AG04449 (cell line): Measurements from ENCODE around the gene SYNGAP1.

Source experiments
- CTCF ChIA-PET: fragments of 350-600 bp; formaldehyde crosslinking; extraction: SDS; loops from one replicate; lab custom pipeline; 2021; ENCODE audit warnings: antibody characterized with exemption; lab: Yijun Ruan, JAX
- POLR2A ChIA-PET: fragments of 400-600, 350-600 bp; formaldehyde crosslinking; extraction: SDS; loops from one replicate; lab custom pipeline; 2020; ENCODE audit warnings: antibody characterized with exemption, inconsistent platforms; lab: Yijun Ruan, JAX
- DNase-seq: peaks from one replicate; pipeline ENCODE4 v3.0.0-alpha.2; 2010; ENCODE audit warnings: low read depth, low spot score
- H3K4me3 ChIP-seq: 2 replicates; pipeline ENCODE4 v1.5.1; 2011; ENCODE audit warnings: low read depth, mild to moderate bottlenecking, control low read depth, low read length
- TF ChIP-seq, protein P1 (sequence below): IDR thresholded peaks from one replicate; pipeline ENCODE4 v1.5.1; 2011; ENCODE audit warnings: mild to moderate bottlenecking, moderate library complexity, low read length, control low read depth, inconsistent platforms; ENCODE audit not compliant: insufficient read depth; ENCODE audit errors: missing control alignments

SYNGAP1 gene

DNA sequence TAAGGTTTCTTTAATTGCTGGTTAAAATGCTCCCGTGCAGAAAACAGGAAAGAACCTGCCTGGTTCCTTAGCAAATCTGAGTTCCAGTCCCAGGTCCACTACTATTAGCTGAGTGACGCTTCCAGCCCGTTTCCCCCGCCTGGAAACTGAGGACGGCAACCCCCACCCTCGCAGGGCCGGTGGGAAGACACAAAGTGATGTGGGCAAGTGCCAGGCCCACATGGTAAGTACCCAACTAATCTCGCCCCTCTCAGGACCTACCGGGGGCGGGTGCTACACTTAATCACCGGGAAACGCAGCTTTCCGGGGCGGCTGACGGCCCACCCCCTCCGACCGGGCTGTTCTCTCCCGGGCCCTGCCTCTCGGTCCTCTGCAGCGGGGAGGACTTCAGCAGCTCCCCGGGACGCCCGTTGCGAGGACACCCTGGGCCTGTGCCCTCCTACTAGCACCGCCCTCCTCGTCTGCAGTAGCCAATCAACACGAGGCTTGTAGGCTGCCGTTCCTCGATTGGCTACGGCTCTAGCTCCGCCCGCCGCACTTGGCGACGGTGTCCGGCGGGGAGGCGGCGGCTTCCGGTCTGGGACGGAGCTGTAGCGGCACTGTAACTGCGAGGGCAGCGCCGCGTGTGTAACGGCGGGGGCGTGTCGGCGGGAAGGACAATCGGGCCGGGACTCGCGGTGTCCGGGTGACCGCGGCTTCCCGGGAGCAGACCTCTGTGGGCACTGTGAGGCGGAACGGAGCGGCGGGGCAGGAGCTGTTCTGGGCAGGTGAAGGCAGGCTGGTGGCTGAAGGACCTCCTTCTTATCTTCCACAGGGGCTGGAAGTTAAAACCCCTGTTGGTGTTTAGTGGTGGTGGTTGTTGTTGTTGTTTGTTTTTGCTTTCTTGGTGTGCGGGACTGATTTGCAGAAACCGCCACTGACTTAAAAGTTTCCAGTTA, 34.4 kb downstream of the SYNGAP1 start, which contains the start of gene ZBTB9:
TSS of gene ZBTB9 (plus strand) at position 568 of the 938 bp plus-strand sequence. CDS start 525 bp downstream, outside the sequence.
- peak; percentile 69 for DNase-seq
- peak within 1 kb of the TSS; percentile 89 for H3K4me3 ChIP-seq
- TF ChIP-seq, protein P1, sequence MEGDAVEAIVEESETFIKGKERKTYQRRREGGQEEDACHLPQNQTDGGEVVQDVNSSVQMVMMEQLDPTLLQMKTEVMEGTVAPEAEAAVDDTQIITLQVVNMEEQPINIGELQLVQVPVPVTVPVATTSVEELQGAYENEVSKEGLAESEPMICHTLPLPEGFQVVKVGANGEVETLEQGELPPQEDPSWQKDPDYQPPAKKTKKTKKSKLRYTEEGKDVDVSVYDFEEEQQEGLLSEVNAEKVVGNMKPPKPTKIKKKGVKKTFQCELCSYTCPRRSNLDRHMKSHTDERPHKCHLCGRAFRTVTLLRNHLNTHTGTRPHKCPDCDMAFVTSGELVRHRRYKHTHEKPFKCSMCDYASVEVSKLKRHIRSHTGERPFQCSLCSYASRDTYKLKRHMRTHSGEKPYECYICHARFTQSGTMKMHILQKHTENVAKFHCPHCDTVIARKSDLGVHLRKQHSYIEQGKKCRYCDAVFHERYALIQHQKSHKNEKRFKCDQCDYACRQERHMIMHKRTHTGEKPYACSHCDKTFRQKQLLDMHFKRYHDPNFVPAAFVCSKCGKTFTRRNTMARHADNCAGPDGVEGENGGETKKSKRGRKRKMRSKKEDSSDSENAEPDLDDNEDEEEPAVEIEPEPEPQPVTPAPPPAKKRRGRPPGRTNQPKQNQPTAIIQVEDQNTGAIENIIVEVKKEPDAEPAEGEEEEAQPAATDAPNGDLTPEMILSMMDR: no peak
- POLR2A ChIA-PET: interaction anchor here (0.7 to 1.4 kb wide), 6 partner anchors 14 to 1259 kb away, joined by 3 to 5 read pairs (median 3); partner anchors contain the start of gene BAK1
- CTCF ChIA-PET: interaction anchor here (0.9 to 1.7 kb wide), 4 partner anchors 7 to 63 kb away, joined by 3 to 5 read pairs (median 3); no protein-coding TSS in a partner anchor

DNA sequence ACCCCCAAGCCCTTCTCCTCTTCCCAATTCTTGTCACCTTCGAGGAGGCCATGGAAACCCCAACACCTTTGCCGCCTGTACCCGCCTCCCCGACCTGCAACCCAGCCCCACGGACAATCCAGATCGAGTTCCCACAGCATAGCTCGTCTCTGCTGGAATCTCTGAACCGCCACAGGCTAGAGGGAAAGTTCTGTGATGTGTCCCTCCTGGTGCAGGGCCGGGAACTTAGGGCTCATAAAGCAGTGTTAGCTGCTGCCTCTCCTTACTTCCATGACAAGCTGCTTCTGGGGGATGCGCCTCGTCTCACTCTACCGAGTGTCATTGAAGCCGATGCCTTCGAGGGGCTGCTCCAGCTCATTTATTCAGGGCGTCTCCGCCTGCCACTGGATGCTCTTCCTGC, 35.2 kb downstream of the SYNGAP1 start:
- POLR2A ChIA-PET: interaction anchor here (0.7 to 1.1 kb wide), 3 partner anchors 15 to 1260 kb away, joined by 3 to 4 read pairs (median 3); no protein-coding TSS in a partner anchor
- DNase-seq: no peak

DNA sequence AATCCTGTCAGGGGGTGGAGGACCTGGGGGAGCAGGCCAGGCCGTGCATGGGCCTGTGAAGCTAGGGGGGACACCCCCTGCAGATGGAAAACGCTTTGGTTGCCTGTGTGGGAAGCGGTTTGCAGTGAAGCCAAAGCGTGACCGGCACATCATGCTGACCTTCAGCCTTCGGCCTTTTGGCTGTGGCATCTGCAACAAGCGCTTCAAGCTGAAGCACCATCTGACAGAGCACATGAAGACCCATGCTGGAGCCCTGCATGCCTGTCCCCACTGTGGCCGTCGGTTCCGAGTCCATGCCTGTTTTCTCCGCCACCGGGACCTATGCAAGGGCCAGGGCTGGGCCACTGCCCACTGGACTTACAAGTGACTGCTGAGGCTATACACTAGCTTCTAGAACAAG, 36.3 kb downstream of the SYNGAP1 start:
- DNase-seq: no peak
- H3K4me3 ChIP-seq: no peak overlapping the region
- ChIA-PET CTCF (interaction anchor here (0.7 kb wide), 1 partner anchor 65 kb away, joined by 3 read pairs; no protein-coding TSS in a partner anchor), POLR2A (no interaction called here)
- TF ChIP-seq, protein P1: no peak

More for the DNA sequence above, 35.2 kb downstream of the SYNGAP1 start:
- H3K4me3 ChIP-seq: peak overlapping the region; percentile 89
- CTCF ChIA-PET: interaction anchor here (1.7 kb wide), 1 partner anchor 64 kb away, joined by 3 read pairs; no protein-coding TSS in a partner anchor
- TF ChIP-seq, protein P1: no peak

DNA sequence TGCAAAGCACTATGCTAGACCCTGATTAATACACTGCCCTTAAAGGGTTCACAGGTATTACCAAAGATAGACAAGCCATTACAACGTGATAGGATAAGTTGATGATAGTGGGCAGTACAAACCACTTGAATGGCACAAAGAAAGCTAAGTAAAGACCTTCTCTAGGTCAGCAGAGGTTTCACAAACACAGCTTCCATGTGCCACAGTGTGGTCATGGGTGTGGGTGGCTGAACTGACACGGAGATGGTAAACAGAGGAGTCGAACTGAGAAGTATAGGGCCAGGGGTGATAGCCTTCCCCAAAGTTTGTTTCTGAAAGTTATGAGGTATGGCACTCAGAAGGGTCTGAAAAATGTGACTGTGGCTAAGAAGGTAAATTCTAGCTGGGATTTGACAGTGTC, 38.8 kb downstream of the SYNGAP1 start:
- no peak for DNase-seq
- no peak overlapping the region for H3K4me3 ChIP-seq
- POLR2A ChIA-PET: no interaction called here
- TF ChIP-seq, protein P1: no peak
- CTCF ChIA-PET: interaction anchor here (1.3 kb wide), 1 partner anchor 21 kb away, joined by 3 read pairs; no protein-coding TSS in a partner anchor

- POLR2A ChIA-PET: no interaction called here
- no peak for DNase-seq
These were observed 39.4 kb downstream of the SYNGAP1 start for GRCh38 chr6:33459226-33459625.

More at GRCh38 chr6:33459226-33459625, 39.4 kb downstream of the SYNGAP1 start:
- TF ChIP-seq, protein P1: no peak
- no peak overlapping the region for H3K4me3 ChIP-seq
- CTCF ChIA-PET: interaction anchor here (1.3 kb wide), 1 partner anchor 21 kb away, joined by 3 read pairs; no protein-coding TSS in a partner anchor
